ENCODE data around the gene NFASC. TPM values are rescaled to one million over a fixed set of nuclear protein-coding genes. Genes with fewer than 3 reads are reported as not detected.

NFASC gene
- total and polyA plus RNA-seq, 2 experiments from 2014 or later = 46.3 to 54.7 TPM

GRCh38 chr1:205020466-205020865 lies 149.8 kb downstream of the NFASC start:
- no peak overlapping the region for H2AFZ ChIP-seq
- H3F3A ChIP-seq (ENCODE audit: insufficient read depth) = no peaks in the 10 kb centered on the region
- 94 to 96% methylated on average over 9 of the region's 9 CpGs for WGBS, 2 experiments (ENCODE audit: low coverage in 1 of 2, low lambda C conversion rate in 2 of 2, missing lambda C conversion rate in 2 of 2)
- H3K79me2 ChIP-seq (ENCODE audit: insufficient read depth) = no peaks in the 10 kb centered on the region
- DNase-seq = no peak
- no peak overlapping the region for H3K9ac ChIP-seq
- no peaks in the 10 kb centered on the region for H3K36me3 ChIP-seq (ENCODE audit: low read depth)
- TF ChIP-seq EZH2phosphoT487 (IDR thresholded peaks at IDR 0.05; ENCODE audit: insufficient read depth, low read depth) (no peak), EZH2 (IDR thresholded peaks at IDR 0.05; ENCODE audit: insufficient read depth, poor library complexity, severe bottlenecking) (no peak)
- no peaks in the 10 kb centered on the region for H3K9me2 ChIP-seq (ENCODE audit: insufficient read depth)
- H4K20me1 ChIP-seq (ENCODE audit: insufficient read depth) = no peaks in the 10 kb centered on the region
- no peak overlapping the region for H3K4me3 ChIP-seq
- no peaks in the 10 kb centered on the region for H3K4me1 ChIP-seq (ENCODE audit: insufficient read depth)
- in situ Hi-C loops (cut with MboI) = no loop called here
- H3K9me3 ChIP-seq (ENCODE audit: low read depth) = no peaks in the 10 kb centered on the region
- H3K27ac ChIP-seq = no peak overlapping the region
- no peak overlapping the region for H3K4me2 ChIP-seq (ENCODE audit: unreplicated experiment)
- H3K27me3 ChIP-seq (replicated peaks; ENCODE audit: insufficient read depth) = no peaks in the 10 kb centered on the region

GRCh38 chr1:205024679-205025078 lies 154.0 kb downstream of the NFASC start:
- no peaks in the 10 kb centered on the region for H3K9me3 ChIP-seq (ENCODE audit: low read depth)
- H3K79me2 ChIP-seq (ENCODE audit: insufficient read depth) = no peaks in the 10 kb centered on the region
- TF ChIP-seq EZH2phosphoT487 (IDR thresholded peaks at IDR 0.05; ENCODE audit: insufficient read depth, low read depth) = no peak
- no peak for TF ChIP-seq EZH2 (IDR thresholded peaks at IDR 0.05; ENCODE audit: insufficient read depth, poor library complexity, severe bottlenecking)
- peaks cover 20% of the 10 kb centered on the region for H3K27me3 ChIP-seq (replicated peaks; ENCODE audit: insufficient read depth)
- H3K9ac ChIP-seq = no peak overlapping the region
- H4K20me1 ChIP-seq (ENCODE audit: insufficient read depth) = no peaks in the 10 kb centered on the region
- no peaks in the 10 kb centered on the region for H3K9me2 ChIP-seq (ENCODE audit: insufficient read depth)
- no peaks in the 10 kb centered on the region for H3K36me3 ChIP-seq (ENCODE audit: low read depth)
- H3K27ac ChIP-seq = no peak overlapping the region
- no peak for DNase-seq
- H3K4me1 ChIP-seq (ENCODE audit: insufficient read depth) = no peaks in the 10 kb centered on the region
- no peak overlapping the region for H3K4me3 ChIP-seq
- no peak overlapping the region for H2AFZ ChIP-seq
- H3F3A ChIP-seq (ENCODE audit: insufficient read depth) = no peaks in the 10 kb centered on the region
- no peak overlapping the region for H3K4me2 ChIP-seq (ENCODE audit: unreplicated experiment)
- in situ Hi-C loops (cut with MboI) = no loop called here
- 92 to 93% methylated on average over 2 of the region's 2 CpGs for WGBS, 2 experiments (ENCODE audit: low coverage in 1 of 2, low lambda C conversion rate in 2 of 2, missing lambda C conversion rate in 2 of 2)

- no peak overlapping the region for H2AFZ ChIP-seq
- no peak overlapping the region for H3K4me2 ChIP-seq (ENCODE audit: unreplicated experiment)
- H3K27me3 ChIP-seq (replicated peaks; ENCODE audit: insufficient read depth) = peaks cover 25% of the 10 kb centered on the region
- 91 to 93% methylated on average over 16 of the region's 16 CpGs for WGBS, 2 experiments (ENCODE audit: low coverage in 1 of 2, low lambda C conversion rate in 2 of 2, missing lambda C conversion rate in 2 of 2)
- H3K4me1 ChIP-seq (ENCODE audit: insufficient read depth) = no peaks in the 10 kb centered on the region
- H3K36me3 ChIP-seq (ENCODE audit: low read depth) = no peaks in the 10 kb centered on the region
- H3K79me2 ChIP-seq (ENCODE audit: insufficient read depth) = no peaks in the 10 kb centered on the region
- DNase-seq = no peak
- in situ Hi-C loops (cut with MboI) = no loop called here
- H3K9ac ChIP-seq = no peak overlapping the region
- H3F3A ChIP-seq (ENCODE audit: insufficient read depth) = no peaks in the 10 kb centered on the region
- H3K9me3 ChIP-seq (ENCODE audit: low read depth) = no peaks in the 10 kb centered on the region
- H3K9me2 ChIP-seq (ENCODE audit: insufficient read depth) = no peaks in the 10 kb centered on the region
- TF ChIP-seq EZH2phosphoT487 (IDR thresholded peaks at IDR 0.05; ENCODE audit: insufficient read depth, low read depth) = no peak
- no peak for TF ChIP-seq EZH2 (IDR thresholded peaks at IDR 0.05; ENCODE audit: insufficient read depth, poor library complexity, severe bottlenecking)
- no peak overlapping the region for H3K27ac ChIP-seq
- H4K20me1 ChIP-seq (ENCODE audit: insufficient read depth) = no peaks in the 10 kb centered on the region
- H3K4me3 ChIP-seq = no peak overlapping the region
Measured at GRCh38 chr1:205025239-205025638, 154.6 kb downstream of the NFASC start.

GRCh38 chr1:205026181-205026580 lies 155.5 kb downstream of the NFASC start:
- Histone ChIP-seq H3F3A (ENCODE audit: insufficient read depth) (no peaks in the 10 kb centered on the region), H3K27me3 (replicated peaks; ENCODE audit: insufficient read depth) (peaks cover 32% of the 10 kb centered on the region), H3K4me2 (ENCODE audit: unreplicated experiment) (no peak overlapping the region), H3K27ac (no peak overlapping the region), H4K20me1 (ENCODE audit: insufficient read depth) (no peaks in the 10 kb centered on the region), H3K9me2 (ENCODE audit: insufficient read depth) (no peaks in the 10 kb centered on the region), H3K36me3 (ENCODE audit: low read depth) (no peaks in the 10 kb centered on the region), H3K79me2 (ENCODE audit: insufficient read depth) (no peaks in the 10 kb centered on the region), H3K4me1 (ENCODE audit: insufficient read depth) (no peaks in the 10 kb centered on the region), H3K9me3 (ENCODE audit: low read depth) (no peaks in the 10 kb centered on the region), H3K4me3 (no peak overlapping the region), H2AFZ (no peak overlapping the region), H3K9ac (no peak overlapping the region)
- WGBS, 2 experiments (ENCODE audit: low coverage in 1 of 2, low lambda C conversion rate in 2 of 2, missing lambda C conversion rate in 2 of 2) = 55 to 59% methylated on average over 6 of the region's 6 CpGs
- in situ Hi-C loops (cut with MboI) = no loop called here
- TF ChIP-seq EZH2 (IDR thresholded peaks at IDR 0.05; ENCODE audit: insufficient read depth, poor library complexity, severe bottlenecking) = no peak
- TF ChIP-seq EZH2phosphoT487 (IDR thresholded peaks at IDR 0.05; ENCODE audit: insufficient read depth, low read depth) = no peak
- DNase-seq = no peak

GRCh38 chr1:205028390-205028789 lies 157.7 kb downstream of the NFASC start:
- Histone ChIP-seq H4K20me1 (ENCODE audit: insufficient read depth) (no peaks in the 10 kb centered on the region), H2AFZ (no peak overlapping the region), H3K36me3 (ENCODE audit: low read depth) (no peaks in the 10 kb centered on the region), H3K27ac (no peak overlapping the region), H3K79me2 (ENCODE audit: insufficient read depth) (no peaks in the 10 kb centered on the region), H3K27me3 (replicated peaks; ENCODE audit: insufficient read depth) (peaks cover 37% of the 10 kb centered on the region), H3K4me3 (no peak overlapping the region), H3K9ac (no peak overlapping the region), H3K9me3 (ENCODE audit: low read depth) (no peaks in the 10 kb centered on the region), H3F3A (ENCODE audit: insufficient read depth) (no peaks in the 10 kb centered on the region), H3K4me2 (ENCODE audit: unreplicated experiment) (no peak overlapping the region), H3K9me2 (ENCODE audit: insufficient read depth) (no peaks in the 10 kb centered on the region), H3K4me1 (ENCODE audit: insufficient read depth) (no peaks in the 10 kb centered on the region)
- no peak for TF ChIP-seq EZH2phosphoT487 (IDR thresholded peaks at IDR 0.05; ENCODE audit: insufficient read depth, low read depth)
- no peak for TF ChIP-seq EZH2 (IDR thresholded peaks at IDR 0.05; ENCODE audit: insufficient read depth, poor library complexity, severe bottlenecking)
- in situ Hi-C loops (cut with MboI) = no loop called here
- 72 to 73% methylated on average over 6 to 7 of the region's 7 CpGs for WGBS, 2 experiments (ENCODE audit: low coverage in 1 of 2, low lambda C conversion rate in 2 of 2, missing lambda C conversion rate in 2 of 2)
- DNase-seq = no peak

Measured in GM23248 (cell line).